Endometrium (tissue), 2 donors: ENCODE results near the gene VIT.

ENCODE experiments used
- FAIRE-seq: peaks from 2 replicates; lab custom pipeline; 2012; peaks lifted over from hg19 to GRCh38; lab: Jason Lieb, UNC
- donor health status: control.
- donor health status: control.

VIT gene

DNA sequence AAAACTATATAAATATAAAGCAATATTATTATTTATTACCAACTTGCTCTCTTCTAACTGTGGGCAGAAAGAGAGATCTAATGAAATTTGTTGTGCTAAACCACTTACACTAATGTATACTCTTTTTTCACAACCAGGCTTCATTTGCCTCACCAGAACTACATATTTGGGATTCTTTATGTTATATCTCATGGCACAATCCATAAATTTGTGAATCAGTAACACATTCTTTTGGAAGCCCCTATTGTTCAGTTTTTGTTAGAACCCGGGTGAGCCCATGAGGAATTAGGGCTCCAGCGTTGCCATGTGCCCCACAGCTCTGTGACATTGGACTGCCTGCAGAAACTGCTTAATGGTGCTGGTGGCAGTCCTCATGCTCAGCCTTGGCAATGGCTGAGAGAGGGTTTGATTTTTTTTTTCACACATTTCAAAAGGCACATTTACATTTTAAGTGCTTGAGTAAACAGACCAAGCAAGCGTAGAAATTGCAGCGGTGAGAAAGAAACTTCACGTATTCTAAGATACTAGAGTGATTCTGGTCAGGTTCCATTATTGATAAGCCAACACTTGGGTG is 15.3 kb downstream of the VIT start:
- no peak for FAIRE-seq

DNA sequence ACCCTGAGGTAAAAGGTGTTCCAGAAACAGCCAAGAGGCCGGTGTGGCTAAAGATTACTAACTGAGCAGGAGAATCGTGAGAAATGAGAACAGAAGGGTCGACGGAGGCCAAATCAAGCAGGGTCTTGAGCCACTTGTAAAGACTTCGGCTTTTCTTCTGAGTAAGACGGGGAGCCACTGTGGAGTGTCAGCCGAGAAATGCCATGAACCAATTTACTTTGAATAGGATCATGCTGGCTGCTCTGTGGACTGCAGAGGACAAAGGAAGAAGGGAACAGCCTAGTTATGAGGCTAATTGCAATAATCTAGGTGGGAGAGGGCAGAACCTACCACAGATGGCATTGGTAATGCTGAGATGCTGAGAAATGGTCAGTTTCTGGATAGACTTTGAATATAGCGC is 16.8 kb downstream of the VIT start:
- FAIRE-seq: no peak

DNA sequence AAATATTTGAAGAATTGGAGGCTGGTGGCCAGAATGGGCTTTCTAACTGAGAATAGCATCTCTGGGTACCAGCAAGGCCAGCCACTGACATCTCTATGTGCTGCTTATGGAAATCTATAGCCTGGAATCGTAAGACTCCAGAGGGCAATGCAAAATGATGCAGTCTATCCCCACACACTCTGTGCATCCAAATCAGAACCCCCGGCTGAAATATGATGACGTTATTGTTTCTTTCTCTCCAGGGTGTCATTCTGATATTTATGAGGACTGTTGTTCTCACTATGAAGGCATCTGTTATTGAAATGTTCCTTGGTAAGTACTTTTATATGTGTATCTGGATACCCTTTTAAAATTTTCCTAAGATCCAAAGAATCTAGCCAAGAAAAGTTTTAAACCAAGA is 19.6 kb downstream of the VIT start:
- FAIRE-seq: no peak

DNA sequence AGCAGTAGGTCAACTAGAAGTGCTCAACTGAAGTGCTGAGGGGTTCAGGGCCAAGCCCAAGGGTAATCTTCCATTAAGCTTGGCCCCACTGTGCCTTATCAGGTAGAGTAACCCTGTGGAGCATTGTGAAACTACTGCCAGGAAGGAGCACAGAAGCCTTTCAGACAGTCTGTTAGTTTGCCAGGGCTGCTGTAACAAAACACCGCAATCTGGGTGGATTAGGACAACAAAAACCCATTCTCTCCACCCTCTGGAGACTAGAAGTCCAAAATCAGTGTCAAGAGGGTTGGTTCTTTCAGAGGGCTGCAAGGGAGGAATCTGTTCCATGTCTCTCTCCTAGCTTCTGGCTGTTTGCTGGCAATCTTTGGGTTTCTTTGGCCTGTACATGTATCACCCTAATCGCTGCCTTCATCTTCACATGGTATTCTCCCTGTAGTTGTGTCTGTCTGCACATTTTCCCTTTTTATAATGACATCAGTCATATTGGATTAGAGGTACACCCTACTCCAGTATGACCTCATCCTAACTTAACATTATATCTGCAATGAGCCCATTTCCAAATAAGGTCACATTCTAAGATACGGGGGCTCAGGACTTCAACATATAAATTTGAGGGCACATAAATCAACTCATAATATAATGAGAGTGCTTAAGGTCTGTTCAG is 21.2 kb downstream of the VIT start:
- no peak for FAIRE-seq

DNA sequence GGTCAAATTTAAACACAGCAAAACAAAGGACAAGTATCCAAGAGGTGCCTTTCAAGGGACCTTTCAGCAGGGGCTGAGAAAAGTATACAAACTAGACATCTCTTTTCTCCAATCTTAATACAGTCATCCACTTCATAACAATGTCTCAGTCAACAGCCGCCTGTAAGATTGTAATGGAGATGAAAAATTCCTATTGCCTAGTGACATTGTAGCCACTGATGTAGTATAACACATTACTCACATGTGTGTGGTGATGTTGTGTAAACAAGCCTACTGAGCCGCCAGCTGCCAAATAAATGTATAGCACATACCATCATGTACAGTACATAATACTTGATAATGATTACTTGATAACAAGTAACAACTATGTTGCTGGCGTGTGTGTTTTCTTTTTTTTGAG is 31.0 kb downstream of the VIT start:
- no peak for FAIRE-seq

DNA sequence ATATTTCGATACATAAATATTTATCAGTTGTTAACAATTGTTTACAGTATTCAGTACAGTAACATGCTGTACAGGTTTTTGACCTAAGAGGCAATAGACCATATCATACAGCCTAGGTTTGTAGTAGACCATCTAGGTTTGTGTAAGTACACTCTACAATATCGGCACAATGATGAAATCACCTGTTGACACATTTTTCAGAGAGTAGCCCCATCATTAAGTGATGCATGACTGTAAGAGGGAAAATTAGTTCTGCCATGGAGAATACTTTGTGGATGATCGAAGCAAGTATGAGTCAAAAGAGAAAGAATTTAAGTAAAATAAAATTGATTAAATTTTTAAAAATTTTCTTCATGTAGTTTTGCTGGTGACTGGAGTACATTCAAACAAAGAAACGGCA is 32.6 kb downstream of the VIT start:
- no peak for FAIRE-seq

DNA sequence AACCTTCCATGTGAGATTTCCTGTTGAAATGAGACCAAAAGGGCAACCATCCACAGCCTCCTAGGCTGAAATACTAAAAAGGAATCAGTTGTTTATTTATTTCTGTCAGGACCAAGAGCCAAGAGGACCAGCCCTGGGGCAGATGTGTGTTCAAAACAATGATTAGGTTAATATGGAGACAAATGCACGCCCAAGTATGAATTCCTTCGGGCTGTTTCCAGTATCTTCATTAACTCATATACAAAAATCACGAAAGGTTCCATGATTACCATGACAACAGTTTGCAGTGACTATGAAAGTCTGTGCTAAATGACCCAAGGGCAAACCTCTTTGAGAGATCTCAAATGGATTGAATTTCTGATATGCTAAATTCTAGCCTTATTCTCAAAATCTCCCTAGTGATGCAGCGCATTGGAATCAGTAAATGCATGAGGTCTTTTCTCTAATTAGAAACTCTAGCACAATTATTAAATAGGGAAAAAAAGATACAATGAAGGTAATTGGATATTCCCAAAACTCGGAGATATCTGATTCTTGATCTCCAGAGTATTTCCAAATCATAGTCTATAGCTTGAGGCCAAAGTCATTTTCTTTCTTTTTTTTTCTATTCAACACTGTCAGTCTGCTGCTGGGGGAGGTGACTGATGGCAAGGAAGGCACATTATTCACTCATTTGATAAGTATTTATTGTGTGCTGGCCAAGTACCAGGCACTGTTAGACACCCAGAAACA is 35.6 kb downstream of the VIT start:
- no peak for FAIRE-seq

DNA sequence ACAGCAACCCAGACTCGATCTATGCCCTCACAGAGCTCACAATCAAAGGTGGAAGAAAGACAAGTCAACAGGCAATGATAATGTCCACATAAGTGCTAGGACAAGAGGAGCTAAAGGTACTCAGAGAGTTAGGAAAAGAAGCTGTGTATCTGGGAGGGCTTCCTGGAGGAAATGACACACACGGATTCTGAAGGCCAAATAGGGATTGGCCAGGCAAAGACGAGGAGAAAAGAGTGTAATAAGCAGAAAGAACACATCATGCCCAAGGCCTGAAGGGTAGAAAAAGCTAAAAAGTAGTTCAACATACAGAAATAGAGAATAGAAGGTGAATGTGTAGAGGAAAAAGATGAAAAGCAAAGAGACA is 36.1 kb downstream of the VIT start:
- FAIRE-seq: no peak

DNA sequence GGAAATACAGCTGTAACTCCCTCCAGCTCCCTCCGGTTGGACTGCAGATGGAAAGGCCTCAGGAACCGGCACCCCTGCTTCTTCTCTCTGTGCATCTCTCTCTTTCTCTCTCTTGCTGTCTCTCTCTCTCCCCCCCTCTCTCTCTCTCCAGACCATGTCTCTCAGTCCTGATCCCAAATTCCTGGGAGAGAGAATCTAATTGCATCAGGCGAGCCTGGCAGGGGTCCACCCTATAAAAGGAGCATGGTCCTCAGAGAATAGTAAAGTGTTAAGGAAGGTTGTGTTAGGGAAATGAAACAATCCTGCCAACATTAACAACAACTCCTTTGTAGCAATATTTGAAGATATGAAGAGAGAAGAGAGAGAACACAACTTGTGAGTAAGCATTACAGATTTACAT is 36.7 kb downstream of the VIT start:
- FAIRE-seq: no peak

DNA sequence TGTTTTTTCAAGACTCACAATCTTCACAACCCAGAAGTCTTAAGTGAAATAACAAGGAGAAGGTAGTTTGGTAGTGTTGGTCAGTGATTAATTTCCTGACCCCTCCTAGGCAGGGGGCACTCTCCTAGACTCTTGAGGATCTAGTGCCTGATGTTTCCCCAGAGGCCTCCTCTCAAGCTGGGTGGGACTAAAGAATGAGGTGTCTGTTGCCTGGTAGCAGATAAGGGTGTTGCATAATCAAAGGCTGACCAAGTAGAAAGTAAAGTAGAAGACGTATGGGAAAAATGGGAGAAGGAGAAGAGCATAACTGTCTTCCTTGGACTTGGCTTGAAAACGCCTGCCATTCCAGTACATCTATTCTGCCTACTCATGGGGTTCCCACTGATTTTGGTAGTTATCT is 37.8 kb downstream of the VIT start:
- no peak for FAIRE-seq

DNA sequence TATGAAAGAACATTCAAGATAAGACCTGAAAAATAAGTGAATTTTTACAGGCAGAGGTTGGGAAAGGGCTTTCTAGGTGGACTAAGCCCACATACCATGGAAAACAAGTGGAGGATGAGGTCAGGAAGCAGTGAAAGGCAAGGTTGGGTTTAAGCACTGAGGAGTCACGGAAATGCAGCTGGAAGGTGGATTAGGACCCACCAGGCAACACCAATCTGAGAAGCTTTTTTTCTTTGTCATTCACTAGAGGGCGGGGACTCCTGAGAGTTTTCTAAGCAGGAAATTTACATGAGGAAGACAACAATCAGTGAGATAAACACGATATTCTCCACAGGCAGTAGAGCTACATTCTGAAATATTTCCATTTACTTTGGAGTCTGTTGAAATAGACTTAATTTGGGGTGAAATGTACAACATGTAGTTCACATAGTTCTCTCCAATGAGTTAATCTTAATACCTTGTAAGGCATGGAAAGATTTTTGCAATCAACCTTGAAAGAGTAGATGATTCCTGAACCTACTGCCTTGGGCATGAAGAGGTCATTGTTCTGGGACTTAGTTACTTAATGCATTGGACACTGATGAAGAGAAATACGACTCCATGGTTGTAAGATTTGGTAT is 40.7 kb downstream of the VIT start:
- FAIRE-seq: no peak

DNA sequence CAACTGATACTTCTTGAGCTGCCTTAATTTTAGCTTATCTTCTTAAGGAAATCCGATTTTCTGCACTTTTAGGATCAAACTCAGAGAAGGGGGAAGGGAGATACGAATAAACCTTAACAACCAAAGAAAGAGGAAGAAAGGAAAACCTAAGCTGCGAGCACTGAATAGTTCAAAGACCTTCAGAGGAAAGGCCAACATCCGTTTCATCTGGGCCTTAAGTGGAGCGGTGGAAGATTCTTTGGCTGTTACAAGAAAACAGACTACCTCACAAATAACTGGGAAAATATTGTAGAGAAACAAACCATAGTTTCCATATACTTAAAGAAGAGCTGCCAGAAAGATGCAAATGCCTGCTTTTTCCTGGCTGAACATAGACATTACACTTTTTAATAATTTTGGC is 43.6 kb downstream of the VIT start:
- FAIRE-seq: no peak

DNA sequence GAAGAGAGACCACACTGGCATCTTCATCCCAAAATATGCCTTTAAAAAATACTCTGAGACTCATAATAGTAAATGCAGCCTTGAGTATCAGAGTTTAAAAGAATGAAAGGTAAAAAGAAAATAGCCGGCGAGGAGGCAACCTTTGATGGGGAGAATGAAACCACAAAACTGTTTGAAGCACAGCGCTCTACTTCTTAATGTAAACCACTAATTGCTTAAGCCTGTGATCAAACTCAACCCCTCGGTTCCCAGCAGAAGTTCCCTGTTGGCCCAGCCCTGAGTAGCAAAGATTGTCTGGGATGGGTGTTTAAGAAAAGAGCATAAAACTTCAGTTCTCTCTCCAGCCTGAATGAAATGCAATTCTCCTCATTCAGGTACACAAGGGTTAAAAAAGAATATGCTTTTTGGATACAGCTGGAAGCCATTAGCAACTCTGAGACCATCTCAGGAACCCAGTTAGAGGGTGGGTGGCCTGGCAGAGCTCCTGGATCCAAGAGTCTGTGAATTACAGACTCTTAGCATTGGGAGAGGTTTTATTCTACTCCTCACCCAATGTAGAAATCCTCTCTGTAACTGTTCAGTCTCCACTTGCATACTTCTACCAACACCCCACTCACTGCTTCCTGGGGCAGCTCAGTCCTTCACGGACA is 44.8 kb downstream of the VIT start:
- FAIRE-seq: no peak

DNA sequence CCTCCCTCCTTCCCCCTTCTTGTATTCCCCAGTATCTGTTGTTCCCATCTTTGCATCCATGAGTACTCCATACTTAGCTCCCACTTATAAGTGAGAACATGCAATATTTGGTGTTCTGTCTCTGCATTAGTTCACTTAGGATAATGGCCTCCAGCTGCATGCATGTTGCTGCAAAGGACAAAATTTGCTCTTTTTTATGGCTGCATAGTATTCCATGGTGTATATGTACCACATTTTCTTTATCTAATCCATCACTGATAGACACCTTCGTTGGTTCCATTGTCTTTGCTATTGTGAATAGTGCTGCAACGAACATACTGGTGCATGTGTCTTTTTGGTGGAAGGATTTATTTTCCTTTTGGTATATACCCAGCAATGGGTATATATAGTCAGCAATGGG is 47.4 kb downstream of the VIT start:
- FAIRE-seq: no peak

DNA sequence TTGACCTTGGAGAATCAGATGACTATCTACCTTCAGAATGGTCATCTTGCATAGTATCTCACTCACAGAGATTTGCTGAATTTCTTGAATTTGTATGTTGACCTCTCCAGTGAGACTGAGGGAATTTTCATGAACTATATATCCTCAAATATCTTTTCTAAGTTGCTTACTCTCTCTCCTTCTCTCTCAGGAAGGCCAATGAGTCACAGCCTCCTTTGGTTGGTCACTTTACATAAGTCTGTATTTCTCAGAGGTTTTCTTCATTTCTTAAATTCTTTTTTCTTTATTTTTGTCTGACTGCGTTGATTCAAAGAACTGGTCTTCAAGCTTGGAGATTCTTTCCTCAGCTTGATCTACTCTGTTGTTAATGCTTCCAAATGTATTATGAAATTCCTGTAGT is 51.7 kb downstream of the VIT start:
- no peak for FAIRE-seq

DNA sequence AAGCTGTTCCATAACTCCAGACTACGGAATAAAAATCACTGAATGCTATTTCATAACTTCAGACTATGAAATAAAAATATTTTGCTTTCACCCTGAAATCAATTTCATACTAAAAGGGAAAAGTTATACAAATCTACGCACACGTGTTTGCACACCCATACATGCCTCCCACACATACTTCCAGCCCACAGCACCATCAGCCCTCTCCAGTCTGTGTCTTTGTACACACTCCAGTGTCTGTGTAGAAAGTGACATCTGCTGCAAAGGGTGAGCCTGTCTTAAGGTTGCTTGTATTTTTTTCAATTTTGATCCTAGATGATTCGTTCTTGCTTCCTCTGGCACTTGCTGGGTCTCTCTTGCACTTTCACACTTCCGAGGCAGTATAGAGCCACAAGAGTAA is 53.6 kb downstream of the VIT start:
- no peak for FAIRE-seq

DNA sequence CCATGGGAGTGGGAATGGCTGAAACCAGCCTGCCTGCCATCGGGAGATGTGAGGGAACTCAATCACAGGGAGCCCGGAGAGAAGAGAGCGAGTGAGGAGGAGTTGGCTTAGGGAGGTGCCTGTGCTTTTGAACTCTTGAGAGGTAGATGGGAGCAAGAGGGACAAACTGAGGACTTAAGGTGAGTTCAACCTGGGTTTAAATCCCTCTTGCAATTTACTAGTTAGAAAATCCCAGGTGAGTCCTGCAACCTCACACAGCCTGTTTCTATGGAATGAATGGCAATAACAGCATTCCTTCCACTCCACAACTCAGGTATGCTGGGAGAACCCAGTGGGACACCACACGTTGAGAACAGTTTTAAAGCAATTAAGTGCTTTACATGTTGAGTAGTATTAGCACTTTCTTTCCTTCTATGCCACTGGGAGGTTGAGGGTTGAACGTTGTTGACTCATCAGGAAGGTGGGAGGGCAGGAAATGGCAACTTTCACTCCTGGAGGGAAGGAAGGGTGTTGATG is 57.3 kb downstream of the VIT start:
- FAIRE-seq: no peak

DNA sequence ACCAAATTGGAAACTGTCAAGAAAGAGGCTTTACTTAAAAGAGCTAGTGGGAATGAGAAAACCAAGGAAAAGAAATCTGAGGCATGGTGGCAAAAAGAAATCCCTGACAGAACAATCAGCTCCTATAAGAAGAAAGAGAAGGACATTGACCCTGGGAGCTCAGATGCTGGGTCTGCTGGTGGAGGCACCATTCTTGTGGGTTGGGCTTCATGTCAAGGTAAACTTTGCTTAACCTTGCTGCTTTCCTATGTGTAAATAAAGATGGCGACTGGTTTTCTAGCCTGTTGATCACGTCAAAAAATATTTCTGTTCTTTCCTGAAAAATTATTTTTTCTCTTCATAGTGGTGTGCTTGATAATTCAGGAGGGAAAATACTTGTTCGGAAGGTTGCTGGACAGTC is 58.1 kb downstream of the VIT start:
- FAIRE-seq: no peak

DNA sequence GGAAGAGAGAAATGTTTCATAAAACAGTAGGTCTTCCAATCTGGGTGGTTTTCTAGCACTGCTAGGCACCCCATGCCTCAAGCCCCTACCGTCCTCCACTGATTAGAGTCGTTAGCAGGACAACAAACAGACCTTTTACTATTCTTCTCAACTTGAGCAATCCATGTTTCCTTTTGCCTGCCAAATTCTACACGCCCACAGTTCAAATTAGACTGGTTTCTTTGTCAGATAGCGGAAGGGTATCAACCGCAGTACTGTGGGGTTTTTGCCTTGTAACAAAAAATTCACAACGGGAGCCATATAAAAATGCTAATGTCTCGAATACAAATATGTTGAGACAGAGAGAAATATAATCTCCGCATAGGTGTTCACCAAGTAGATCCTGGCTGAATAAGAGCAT is 59.9 kb downstream of the VIT start:
- no peak for FAIRE-seq

DNA sequence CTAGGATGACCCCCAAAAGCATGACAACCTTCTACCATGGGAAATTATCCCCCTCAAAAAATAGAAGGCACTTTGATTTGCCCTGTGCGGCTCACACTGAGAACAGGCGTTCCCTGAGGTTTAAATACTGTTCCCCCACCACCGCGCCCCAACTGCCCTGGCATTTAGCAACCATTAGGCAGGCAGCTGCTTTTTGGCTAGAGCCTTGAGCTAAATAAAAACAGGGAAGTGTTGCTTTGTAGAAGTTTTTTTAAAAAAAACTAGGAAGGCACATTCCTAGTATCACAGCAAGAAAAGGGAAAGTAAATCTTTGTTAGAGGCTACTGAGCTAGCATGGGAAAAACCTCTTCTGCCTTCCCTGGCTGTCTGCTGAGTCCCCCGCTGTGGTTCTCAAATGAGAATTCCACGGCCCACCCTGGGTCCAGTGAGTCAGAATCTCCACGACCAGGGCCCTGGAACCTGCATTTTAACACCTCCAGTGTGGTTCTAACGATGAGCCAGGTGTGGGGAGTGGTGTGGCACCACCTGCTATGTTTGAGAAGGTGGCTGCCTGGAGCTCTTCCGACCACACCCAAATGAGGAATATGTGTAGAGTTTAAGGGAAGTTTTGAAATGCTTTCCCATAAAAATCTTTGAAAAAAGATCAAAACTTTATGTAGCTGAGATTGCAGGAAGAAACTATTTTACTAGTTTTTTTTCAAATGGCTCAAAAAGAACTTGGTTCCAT is 66.4 kb downstream of the VIT start:
- no peak for FAIRE-seq

DNA sequence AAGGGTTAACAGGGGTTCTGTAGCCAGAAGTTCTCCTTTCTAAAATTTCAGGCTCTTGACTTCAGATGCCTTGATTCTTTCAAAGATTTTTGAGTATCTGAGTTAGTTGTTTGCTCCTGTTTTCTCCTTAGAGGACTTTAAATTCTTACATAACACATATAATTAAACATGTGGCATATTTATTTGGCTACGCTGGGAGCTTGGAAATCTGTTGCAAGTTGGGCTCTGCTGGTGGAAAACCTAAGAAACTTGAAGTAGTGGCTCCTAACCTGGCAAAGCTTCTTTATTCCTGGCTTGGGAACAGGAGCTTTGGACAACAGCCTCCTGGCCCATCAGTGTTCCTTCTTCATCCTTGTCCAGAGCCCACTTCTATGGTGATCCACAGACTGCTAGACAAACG is 72.6 kb downstream of the VIT start:
- no peak for FAIRE-seq
